T-helper 2 cell treated with Interferon-gamma antibody and Interleukin-4, amounts not matched to agents 5 μg/mL and 100 μg/mL, for 36 hours (primary cell): Measurements from ENCODE around the gene DEFB124.
"Not testable (repeated sequence)": the region's sequence is repeated elsewhere in the genome, so short reads cannot be mapped to it uniquely, and the experiment has no call there.

Experiments
- DNase-seq: peaks from one replicate; pipeline ENCODE4 v3.0.0; 2021; ENCODE audit warnings: low spot score
- H3K27ac Mint-ChIP-seq: one replicate; pipeline ENCODE4 v1.8.0; 2021; ENCODE audit warnings: mild to moderate bottlenecking, mixed read lengths
- H3K27me3 Mint-ChIP-seq: one replicate; pipeline ENCODE4 v1.8.0; 2021; ENCODE audit warnings: low read depth, mixed read lengths
- H3K36me3 Mint-ChIP-seq: one replicate; pipeline ENCODE4 v1.8.0; 2021; ENCODE audit warnings: low read depth, mixed read lengths
- H3K4me1 Mint-ChIP-seq: one replicate; pipeline ENCODE4 v1.8.0; 2021; ENCODE audit warnings: low read depth, mixed read lengths
- H3K4me3 Mint-ChIP-seq: one replicate; pipeline ENCODE4 v1.8.0; 2022; ENCODE audit warnings: mild to moderate bottlenecking, moderate library complexity, mixed read lengths
- H3K9me3 Mint-ChIP-seq: one replicate; pipeline ENCODE4 v1.8.0; 2021; ENCODE audit warnings: mixed read lengths

The DEFB124 gene

GRCh38 chr20:31474097-31474436 is 860 bp downstream of the DEFB124 start:
- Mint-ChIP-seq H3K36me3 (no peaks in the 10 kb centered on the region), H3K9me3 (no peaks in the 10 kb centered on the region), H3K27me3 (peaks cover 40% of the 10 kb centered on the region), H3K4me1 (no peaks in the 10 kb centered on the region), H3K4me3 (no peak overlapping the region), H3K27ac (no peak overlapping the region)
- no peak for DNase-seq

- H3K27ac Mint-ChIP-seq: no peak overlapping the region
- H3K4me3 Mint-ChIP-seq: no peak overlapping the region
- no peaks in the 10 kb centered on the region for H3K4me1 Mint-ChIP-seq
- DNase-seq: no peak
- no peaks in the 10 kb centered on the region for H3K36me3 Mint-ChIP-seq
- peaks cover 40% of the 10 kb centered on the region for H3K27me3 Mint-ChIP-seq
- H3K9me3 Mint-ChIP-seq: no peaks in the 10 kb centered on the region
Measured at GRCh38 chr20:31473331-31474096, 1.4 kb downstream of the DEFB124 start.

- Mint-ChIP-seq H3K4me1 (no peaks in the 10 kb centered on the region), H3K27me3 (peaks cover 38% of the 10 kb centered on the region), H3K9me3 (no peaks in the 10 kb centered on the region), H3K4me3 (no peak overlapping the region), H3K36me3 (no peaks in the 10 kb centered on the region), H3K27ac (no peak overlapping the region)
- no peak for DNase-seq
Measured at GRCh38 chr20:31472395-31473330, 2.3 kb downstream of the DEFB124 start.

GRCh38 chr20:31470946-31471345 is 4.0 kb downstream of the DEFB124 start:
- not testable (repeated sequence) for H3K27ac Mint-ChIP-seq, H3K4me3 Mint-ChIP-seq, H3K9me3 Mint-ChIP-seq, DNase-seq, H3K36me3 Mint-ChIP-seq, H3K4me1 Mint-ChIP-seq
- peaks cover 21% of the 10 kb centered on the region for H3K27me3 Mint-ChIP-seq

- no peak overlapping the region for H3K27ac Mint-ChIP-seq
- no peaks in the 10 kb centered on the region for H3K9me3 Mint-ChIP-seq
- H3K36me3 Mint-ChIP-seq: no peaks in the 10 kb centered on the region
- peaks cover 4% of the 10 kb centered on the region for H3K27me3 Mint-ChIP-seq
- DNase-seq: no peak
- H3K4me3 Mint-ChIP-seq: no peak overlapping the region
- no peaks in the 10 kb centered on the region for H3K4me1 Mint-ChIP-seq
Measured at GRCh38 chr20:31454361-31454760, 20.6 kb downstream of the DEFB124 start.

- H3K4me3 Mint-ChIP-seq: no peak overlapping the region
- no peaks in the 10 kb centered on the region for H3K27me3 Mint-ChIP-seq
Measured at GRCh38 chr20:31452575-31452974, 22.4 kb downstream of the DEFB124 start.

GRCh38 chr20:31449511-31450414 is 25.2 kb downstream of the DEFB124 start:
- H3K27me3 Mint-ChIP-seq: no peaks in the 10 kb centered on the region
- no peak overlapping the region for H3K4me3 Mint-ChIP-seq
- H3K36me3 Mint-ChIP-seq: no peaks in the 10 kb centered on the region
- H3K4me1 Mint-ChIP-seq: no peaks in the 10 kb centered on the region
- H3K9me3 Mint-ChIP-seq: no peaks in the 10 kb centered on the region
- H3K27ac Mint-ChIP-seq: no peak overlapping the region
- DNase-seq: no peak

More at GRCh38 chr20:31452575-31452974, 22.4 kb downstream of the DEFB124 start:
- no peaks in the 10 kb centered on the region for H3K9me3 Mint-ChIP-seq
- no peak overlapping the region for H3K27ac Mint-ChIP-seq
- no peaks in the 10 kb centered on the region for H3K36me3 Mint-ChIP-seq
- no peaks in the 10 kb centered on the region for H3K4me1 Mint-ChIP-seq
- DNase-seq: no peak

GRCh38 chr20:31446084-31446819 is 28.7 kb downstream of the DEFB124 start:
- no peaks in the 10 kb centered on the region for H3K36me3 Mint-ChIP-seq
- no peaks in the 10 kb centered on the region for H3K9me3 Mint-ChIP-seq
- no peak overlapping the region for H3K27ac Mint-ChIP-seq
- no peak for DNase-seq
- no peaks in the 10 kb centered on the region for H3K27me3 Mint-ChIP-seq
- H3K4me3 Mint-ChIP-seq: no peak overlapping the region
- no peaks in the 10 kb centered on the region for H3K4me1 Mint-ChIP-seq

GRCh38 chr20:31440012-31440659 is 34.8 kb downstream of the DEFB124 start, which contains the start of gene DEFB123:
DEFB123 (plus strand) TSS chr20:31440632; CDS start chr20:31440699, 67 bp downstream.
- Mint-ChIP-seq H3K27ac (no peak within 1 kb of the TSS), H3K36me3 (no peaks in the 10 kb centered on the region), H3K4me3 (no peak within 1 kb of the TSS), H3K9me3 (no peaks in the 10 kb centered on the region), H3K4me1 (no peaks in the 10 kb centered on the region), H3K27me3 (peaks cover 2% of the 10 kb centered on the region)
- DNase-seq: no peak

GRCh38 chr20:31430568-31431115 is 44.3 kb downstream of the DEFB124 start:
- Mint-ChIP-seq H3K27me3 (no peaks in the 10 kb centered on the region), H3K4me1 (no peaks in the 10 kb centered on the region), H3K9me3 (no peaks in the 10 kb centered on the region), H3K27ac (no peak overlapping the region), H3K4me3 (no peak overlapping the region), H3K36me3 (no peaks in the 10 kb centered on the region)
- no peak for DNase-seq

- H3K27me3 Mint-ChIP-seq, H3K36me3 Mint-ChIP-seq, H3K9me3 Mint-ChIP-seq: not testable (repeated sequence)
Measured at GRCh38 chr20:31427576-31427975, 47.4 kb downstream of the DEFB124 start.

GRCh38 chr20:31426891-31427551 is 47.9 kb downstream of the DEFB124 start:
- not testable (repeated sequence) for H3K27me3 Mint-ChIP-seq, H3K36me3 Mint-ChIP-seq, H3K27ac Mint-ChIP-seq, H3K9me3 Mint-ChIP-seq, DNase-seq, H3K4me1 Mint-ChIP-seq, H3K4me3 Mint-ChIP-seq

More at GRCh38 chr20:31427576-31427975, 47.4 kb downstream of the DEFB124 start:
- H3K27ac Mint-ChIP-seq, DNase-seq, H3K4me1 Mint-ChIP-seq, H3K4me3 Mint-ChIP-seq: not testable (repeated sequence)
